Psoas muscle (tissue), 8 donors: ENCODE measurements around the gene GALNT14. TPM values are rescaled to one million over a fixed set of nuclear protein-coding genes. Genes with fewer than 3 reads are reported as not detected.

ENCODE experiments used
- ATAC-seq, 4 donors: fragments of 200-7000 bp; cut with Tn5 transposase; one replicate each; pipeline ENCODE4 v1.9.1; 2020; ENCODE audit warnings: moderate library complexity in 3 of 4, mild to moderate bottlenecking in 2 of 4
- DNase-seq, 2 donors: peaks; one replicate each; pipeline ENCODE4 v3.0.0-alpha.2; 2020
- H3K27ac ChIP-seq: fragments of 200-600 bp; one replicate; pipeline ENCODE4 v1.8.0; 2022
- H3K27me3 ChIP-seq, 3 donors: fragments of 200-600 bp in 1 of 3; one replicate each; pipeline versions ENCODE4 v1.6.1 to v1.8.0; 2013 to 2022; ENCODE audit warnings: low read length in 2 of 3, mild to moderate bottlenecking in 2 of 3, moderate library complexity in 1 of 3; ENCODE audit not compliant: insufficient read depth in 3 of 3
- H3K36me3 ChIP-seq, 2 donors: fragments of 200-600 bp in 1 of 2; one replicate each; pipeline versions ENCODE4 v1.6.1 to v1.8.0; 2013 to 2022; ENCODE audit warnings: low read depth in 1 of 2, mild to moderate bottlenecking in 1 of 2, moderate library complexity in 1 of 2; ENCODE audit not compliant: insufficient read depth in 1 of 2
- H3K4me1 ChIP-seq: fragments of 200-600 bp; one replicate; pipeline ENCODE4 v1.8.0; 2022
- H3K4me3 ChIP-seq: fragments of 200-600 bp; one replicate; pipeline ENCODE4 v1.8.0; 2022; ENCODE audit warnings: mild to moderate bottlenecking
- H3K9me3 ChIP-seq: fragments of 200-600 bp; one replicate; pipeline ENCODE4 v1.8.0; 2022
- CTCF ChIP-seq: fragments of 200-600 bp; IDR thresholded peaks from one replicate; pipeline ENCODE4 v1.8.0; 2022; ENCODE audit warnings: antibody characterized with exemption
- WGBS, 3 donors: extraction: QIAGEN DNeasy Blood & Tissue Kit; methylation state at CpG; one replicate each; pipeline versions ENCODE4 v1.1.6 to v1.1.7; 2013; 5-methylcytosine and 5-hydroxymethylcytosine counted together
- intact Hi-C, 2 donors: fragments of 100-400 bp; cut with DNase I; formaldehyde crosslinking; loops; one replicate each; pipeline versions ENCODE4 v1.11.0 to v1.14.2; 2022
- polyA plus RNA-seq, 3 donors: library from polyadenylated mRNA; stranded (reverse); fragments of 200-250 nt; gene quantifications; one replicate each; pipeline ENCODE4 v1.2.3, GENCODE V29; 2013
- total RNA-seq, 4 donors: library from RNA; stranded (reverse); fragmentation: NEBNext Ultra II Directional in 2 of 4; extraction: Animal tissue kit (Norgen Biotek cat#: 25700) in 2 of 4; gene quantifications; one replicate each; pipeline versions ENCODE4 v1.2.1 to v1.2.4, GENCODE V29; 2021 to 2023
- donor health status: healthy with polysubstance abuse.
- donor health status: DM: no; HTN: no; CAD: no; lungs with moderate emphysema.
- donor health status: Bipolar disorder and iron deficiency.
- donor health status: healthy.
- donor health status: DM: yes; HTN: yes; CAD: no.
- donor health status: DM: no; HTN: no; CAD: no.
- donor health status: DM: no; HTN: no; CAD: no.
- donor health status: DM: yes; HTN: yes; CAD: no.

GALNT14 gene
- total and polyA plus RNA-seq, 7 donors = 0.13 to 0.54 (median 0.24) TPM; not detected in 1

- no peak for ATAC-seq
- Histone ChIP-seq H3K36me3 (no peaks in the 10 kb centered on the region), H3K27ac (no peak overlapping the region), H3K4me1 (no peaks in the 10 kb centered on the region), H3K27me3 (no peaks in the 10 kb centered on the region), H3K9me3 (no peaks in the 10 kb centered on the region), H3K4me3 (no peak overlapping the region)
- no peak for TF ChIP-seq CTCF
- intact Hi-C loops = no loop called here
- WGBS, 3 donors = 79 to 81% (median 80%) methylated on average over 2 of the region's 2 CpGs
- DNase-seq = no peak
Observed at GRCh38 chr2:30948857-30949256, 189.4 kb downstream of the GALNT14 start.

DNA sequence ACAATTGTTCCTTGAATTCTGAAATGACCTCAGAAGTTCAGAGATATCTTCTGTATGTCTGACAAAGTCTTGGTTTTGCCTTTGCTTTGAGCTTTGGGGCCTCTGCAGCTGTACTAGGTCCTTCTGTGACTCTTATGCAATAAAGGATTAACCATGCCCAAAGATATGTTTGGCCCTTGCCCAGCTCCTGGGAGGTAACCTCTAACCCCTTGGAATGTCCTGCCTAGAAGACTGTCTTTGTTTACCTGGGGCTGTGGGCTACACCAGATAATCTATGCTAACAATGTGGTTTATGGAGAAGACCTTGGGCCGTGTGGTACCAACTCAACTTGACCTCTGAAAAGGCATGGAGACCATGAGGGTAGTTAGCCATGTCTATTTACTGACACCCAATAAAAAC is 190.1 kb downstream of the GALNT14 start:
- intact Hi-C loops = no loop called here
- H3K4me1 ChIP-seq = no peaks in the 10 kb centered on the region
- H3K9me3 ChIP-seq = no peaks in the 10 kb centered on the region
- WGBS, 3 donors = 83 to 94% (median 90%) methylated on average over 1 of the region's 1 CpG
- no peak overlapping the region for H3K4me3 ChIP-seq
- ATAC-seq (no peak), DNase-seq (no peak)
- H3K27ac ChIP-seq = no peak overlapping the region
- H3K27me3 ChIP-seq = no peaks in the 10 kb centered on the region
- no peak for TF ChIP-seq CTCF
- H3K36me3 ChIP-seq = no peaks in the 10 kb centered on the region

- Histone ChIP-seq H3K4me3 (no peak overlapping the region), H3K27me3 (no peaks in the 10 kb centered on the region), H3K9me3 (no peaks in the 10 kb centered on the region), H3K27ac (no peak overlapping the region), H3K36me3 (no peaks in the 10 kb centered on the region), H3K4me1 (no peaks in the 10 kb centered on the region)
- no peak for TF ChIP-seq CTCF
- no peak for DNase-seq
- ATAC-seq = no peak
- intact Hi-C loops = no loop called here
Observed at GRCh38 chr2:30947686-30948085, 190.6 kb downstream of the GALNT14 start.

DNA sequence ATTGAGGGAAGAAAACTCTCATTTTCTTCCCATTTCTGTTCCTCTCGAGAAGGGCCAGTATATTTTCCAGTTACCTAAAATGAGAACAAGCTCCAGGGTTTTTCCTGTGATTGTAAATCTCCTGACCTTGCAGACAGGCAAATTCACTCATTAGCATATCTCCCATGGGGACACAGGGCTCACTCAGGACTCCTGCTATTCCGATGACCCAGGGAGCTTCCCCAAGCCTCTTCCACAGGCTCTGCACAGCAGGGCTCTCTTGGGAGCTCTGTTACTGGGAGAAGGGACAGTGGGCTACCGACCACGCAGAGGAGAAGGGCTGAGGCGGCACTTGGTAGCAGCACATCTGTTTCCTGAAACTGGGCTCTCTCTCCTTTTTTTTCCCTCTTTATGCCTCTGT is 195.8 kb downstream of the GALNT14 start:
- no peak overlapping the region for H3K4me3 ChIP-seq
- ATAC-seq (no peak), DNase-seq (no peak)
- intact Hi-C loops = no loop called here
- H3K36me3 ChIP-seq = no peaks in the 10 kb centered on the region
- no peak for TF ChIP-seq CTCF
- no peak overlapping the region for H3K27ac ChIP-seq
- no peaks in the 10 kb centered on the region for H3K27me3 ChIP-seq
- whole genome bisulfite sequencing, 3 donors = 40 to 56% (median 49%) methylated on average over 5 of the region's 5 CpGs
- H3K9me3 ChIP-seq = no peaks in the 10 kb centered on the region
- H3K4me1 ChIP-seq = no peaks in the 10 kb centered on the region

- Histone ChIP-seq H3K4me3 (no peak overlapping the region), H3K27ac (no peak overlapping the region), H3K4me1 (no peaks in the 10 kb centered on the region), H3K27me3 (no peaks in the 10 kb centered on the region), H3K9me3 (no peaks in the 10 kb centered on the region), H3K36me3 (no peaks in the 10 kb centered on the region)
- DNase-seq = no peak
- no peak for TF ChIP-seq CTCF
- no peak for ATAC-seq
- intact Hi-C loops = no loop called here
- WGBS, 3 donors = 34 to 59% (median 47%) methylated on average over 2 of the region's 2 CpGs
Observed at GRCh38 chr2:30940839-30941238, 197.4 kb downstream of the GALNT14 start.
